Measurements from ENCODE around the gene CLEC4A. TPM values are rescaled to one million over a fixed set of nuclear protein-coding genes. Genes with fewer than 3 reads are reported as not detected.
A peak's percentile ranks its signal among the peaks of the same experiment; 100 is the strongest.

Gene CLEC4A
- polyA plus RNA-seq, 2 of the 4 experiments (the other 2 are of a cell fraction): 0.27 TPM; not detected in 1

- no peak overlapping the region for H3K4me3 ChIP-seq
- peaks cover 21% of the 10 kb centered on the region; the same call in 2 of the 3 replicates for H3K4me1 ChIP-seq
- no peak for FAIRE-seq
- CTCF ChIA-PET: interaction anchor here (2.6 to 7.6 kb wide), 3 partner anchors 31 to 143 kb away, joined by 10 to 70 read pairs (median 17); no protein-coding TSS in a partner anchor
- WGBS (ENCODE audit: missing lambda C conversion rate): 57% methylated on average over 4 of the region's 4 CpGs
- no peak overlapping the region for H3K4me2 ChIP-seq
- no peak for TF ChIP-seq RCOR1 (IDR thresholded peaks at IDR 0.05; ENCODE audit: low read depth, low read length)
- TF ChIP-seq JUN (IDR thresholded peaks at IDR 0.05): no peak
- TF ChIP-seq EP300 (IDR thresholded peaks at IDR 0.05): no peak
- no peak for TF ChIP-seq RNF2 (IDR thresholded peaks at IDR 0.05; ENCODE audit: borderline replicate concordance, low read depth)
- TF ChIP-seq ZNF302 (CRISPR knock-in tag; IDR thresholded peaks at IDR 0.05): no peak
- TF ChIP-seq MAZ (IDR thresholded peaks at IDR 0.05; ENCODE audit: borderline replicate concordance, low read depth, low read length): no peak
- no peak for TF ChIP-seq GATA3 (IDR thresholded peaks at IDR 0.05; ENCODE audit: borderline replicate concordance)
- no peak overlapping the region for H3K27ac ChIP-seq
- H3K9me3 ChIP-seq: no peaks in the 10 kb centered on the region
- POLR2A ChIA-PET: no interaction called here
- ATAC-seq: no peak
- DNase-seq (ENCODE audit: low read depth in 1 of 2, low spot score in 1 of 2): no peak
Measured at GRCh38 chr12:8076366-8076765, 47.1 kb upstream of the CLEC4A start.

- POLR2A ChIA-PET: no interaction called here
- Histone ChIP-seq H3K4me3 (no peak overlapping the region), H3K4me1 (peaks cover 21% of the 10 kb centered on the region; the same call in 2 of the 3 replicates), H3K9me3 (no peaks in the 10 kb centered on the region), H3K4me2 (peak overlapping the region; percentile 27; the same call in 1 of the 3 replicates), H3K27ac (no peak overlapping the region)
- CTCF ChIA-PET: interaction anchor here (0.5 to 7.6 kb wide), 13 partner anchors 11 to 459 kb away, joined by 3 to 70 read pairs (median 4); partner anchors contain the start of gene C3AR1
- WGBS (ENCODE audit: missing lambda C conversion rate): 50% methylated on average over 4 of the region's 4 CpGs
- ATAC-seq (no peak), DNase-seq (ENCODE audit: low read depth in 1 of 2, low spot score in 1 of 2) (no peak), FAIRE-seq (no peak)
- TF ChIP-seq ESRRA (IDR thresholded peaks at IDR 0.05; ENCODE audit: borderline replicate concordance, low read length) (no peak), JUNB (IDR thresholded peaks at IDR 0.05) (no peak), MAFK (IDR thresholded peaks at IDR 0.05; ENCODE audit: partially characterized antibody) (no peak)
Measured at GRCh38 chr12:8077207-8077606, 46.2 kb upstream of the CLEC4A start.

GRCh38 chr12:8078398-8078797 is 45.0 kb upstream of the CLEC4A start:
- ChIA-PET CTCF (interaction anchor here (0.5 to 7.6 kb wide), 25 partner anchors 9 to 876 kb away, joined by 3 to 70 read pairs (median 4); partner anchors contain the start of genes C3AR1 and FOXJ2), POLR2A (no interaction called here)
- peaks cover 27% of the 10 kb centered on the region for H3K4me1 ChIP-seq
- ATAC-seq: no peak
- H3K27ac ChIP-seq: no peak overlapping the region
- FAIRE-seq: no peak
- no peak overlapping the region for H3K4me2 ChIP-seq
- TF ChIP-seq CTCF (IDR thresholded peaks at IDR 0.05) (peak; percentile 37; the same call in 2 of the 3 replicates), NFE2L2 (conservative IDR thresholded peaks at IDR 0.05; ENCODE audit: low read length) (no peak), ZSCAN20 (CRISPR knock-in tag; IDR thresholded peaks at IDR 0.05) (no peak), GATA3 (IDR thresholded peaks at IDR 0.05; ENCODE audit: borderline replicate concordance) (no peak), E2F6 (IDR thresholded peaks at IDR 0.05; ENCODE audit: borderline replicate concordance, low read depth) (no peak), POLR2AphosphoS2 (conservative IDR thresholded peaks at IDR 0.05; ENCODE audit: low read length) (no peak), EHF (CRISPR knock-in tag; IDR thresholded peaks at IDR 0.05) (no peak), MAZ (IDR thresholded peaks at IDR 0.05; ENCODE audit: borderline replicate concordance, low read depth, low read length) (no peak), HOXB13 (CRISPR knock-in tag; IDR thresholded peaks at IDR 0.05; ENCODE audit: low read depth) (no peak), HOXB5 (CRISPR knock-in tag; IDR thresholded peaks at IDR 0.05) (no peak), SMC3 (IDR thresholded peaks at IDR 0.05) (peak; percentile 15; the same call in 1 of the 3 replicates), MAX (IDR thresholded peaks at IDR 0.05) (no peak), RAD21 (conservative IDR thresholded peaks at IDR 0.05 in 1 of 2, IDR thresholded peaks at IDR 0.05 in 1 of 2) (peak; percentile 51 to 53; a peak in 4 of 5 replicates), NR3C1 (IDR thresholded peaks at IDR 0.05) (no peak), KDM1A (IDR thresholded peaks at IDR 0.05; ENCODE audit: low read depth) (no peak), ELK1 (IDR thresholded peaks at IDR 0.05; ENCODE audit: low read depth, low read length) (no peak), FOXS1 (CRISPR knock-in tag; IDR thresholded peaks at IDR 0.05) (no peak)
- no peak overlapping the region for H3K4me3 ChIP-seq
- DNase-seq (ENCODE audit: low read depth in 1 of 2, low spot score in 1 of 2): peak in 1 of 2 experiments; percentile 68
- WGBS (ENCODE audit: missing lambda C conversion rate): 38% methylated on average over 4 of the region's 4 CpGs
- H3K9me3 ChIP-seq: no peaks in the 10 kb centered on the region

Measured in A549 (cell line).